MG63 (cell line): ENCODE results near the gene UNC80. TPM values are rescaled to one million over a fixed set of nuclear protein-coding genes. Genes with fewer than 3 reads are reported as not detected.
A peak's percentile ranks its signal among the peaks of the same experiment; 100 is the strongest.

Experiments used
- DNase-seq: peaks from one replicate; pipeline ENCODE4 v3.0.0-alpha.2; 2020
- H3K27me3 ChIP-seq: fragments of 250-450 bp; sonication (Bioruptor Pico); 2 replicates; pipeline ENCODE4 v1.5.1; 2020; ENCODE audit warnings: mild to moderate bottlenecking, moderate library complexity
- H3K36me3 ChIP-seq: fragments of 250-450 bp; sonication (Bioruptor Pico); 2 replicates; pipeline ENCODE4 v1.5.1; 2020; ENCODE audit warnings: mild to moderate bottlenecking, moderate library complexity
- H3K4me3 ChIP-seq: fragments of 250-450 bp; sonication (Bioruptor Pico); 2 replicates; pipeline ENCODE4 v1.5.1; 2020; ENCODE audit warnings: mild to moderate bottlenecking, moderate library complexity
- H3K9me3 ChIP-seq: fragments of 250-450 bp; sonication (Bioruptor Pico); 2 replicates; pipeline ENCODE4 v1.5.1; 2020; ENCODE audit warnings: mild to moderate bottlenecking, moderate library complexity
- total RNA-seq: library from RNA; depleted of rRNA; stranded (reverse); fragments of >200 nt; shearing (Covaris generic); gene quantifications from 2 replicates; pipeline ENCODE4 v1.2.3, GENCODE V29; 2014; ENCODE audit warnings: low replicate concordance

UNC80 gene
- total RNA-seq, 1 experiment from 2014 or later = not detected

GRCh38 chr2:209937893-209938292 is 166.3 kb downstream of the UNC80 start:
- Histone ChIP-seq H3K4me3 (no peak overlapping the region), H3K36me3 (no peaks in the 10 kb centered on the region), H3K27me3 (no peaks in the 10 kb centered on the region), H3K9me3 (no peaks in the 10 kb centered on the region)
- DNase-seq = no peak

- Histone ChIP-seq H3K9me3 (no peaks in the 10 kb centered on the region), H3K27me3 (no peaks in the 10 kb centered on the region), H3K36me3 (no peaks in the 10 kb centered on the region), H3K4me3 (no peak overlapping the region)
- DNase-seq = no peak
These were observed 167.3 kb downstream of the UNC80 start for GRCh38 chr2:209938906-209939305.

GRCh38 chr2:209940936-209941335 is 169.3 kb downstream of the UNC80 start:
- Histone ChIP-seq H3K9me3 (no peaks in the 10 kb centered on the region), H3K36me3 (no peaks in the 10 kb centered on the region), H3K27me3 (no peaks in the 10 kb centered on the region), H3K4me3 (no peak overlapping the region)
- no peak for DNase-seq

- Histone ChIP-seq H3K9me3 (no peaks in the 10 kb centered on the region), H3K27me3 (no peaks in the 10 kb centered on the region), H3K4me3 (no peak overlapping the region), H3K36me3 (no peaks in the 10 kb centered on the region)
- no peak for DNase-seq
These were observed 170.8 kb downstream of the UNC80 start for GRCh38 chr2:209942426-209942825.

GRCh38 chr2:209942936-209943605 is 171.4 kb downstream of the UNC80 start:
- DNase-seq = no peak
- no peak overlapping the region for H3K4me3 ChIP-seq
- no peaks in the 10 kb centered on the region for H3K9me3 ChIP-seq
- H3K27me3 ChIP-seq = no peaks in the 10 kb centered on the region
- H3K36me3 ChIP-seq = no peaks in the 10 kb centered on the region

GRCh38 chr2:209943776-209944175 is 172.1 kb downstream of the UNC80 start:
- no peak for DNase-seq
- Histone ChIP-seq H3K4me3 (no peak overlapping the region), H3K36me3 (no peaks in the 10 kb centered on the region), H3K27me3 (no peaks in the 10 kb centered on the region), H3K9me3 (no peaks in the 10 kb centered on the region)

GRCh38 chr2:209946539-209946938 is 174.9 kb downstream of the UNC80 start:
- DNase-seq = no peak
- no peak overlapping the region for H3K4me3 ChIP-seq

GRCh38 chr2:209956271-209956670 is 184.6 kb downstream of the UNC80 start:
- DNase-seq = no peak
- H3K27me3 ChIP-seq = no peaks in the 10 kb centered on the region
- no peaks in the 10 kb centered on the region for H3K9me3 ChIP-seq
- H3K36me3 ChIP-seq = no peaks in the 10 kb centered on the region
- no peak overlapping the region for H3K4me3 ChIP-seq

More at GRCh38 chr2:209946539-209946938, 174.9 kb downstream of the UNC80 start:
- Histone ChIP-seq H3K27me3 (no peaks in the 10 kb centered on the region), H3K36me3 (no peaks in the 10 kb centered on the region), H3K9me3 (no peaks in the 10 kb centered on the region)

- Histone ChIP-seq H3K4me3 (no peak overlapping the region), H3K9me3 (no peaks in the 10 kb centered on the region), H3K27me3 (no peaks in the 10 kb centered on the region), H3K36me3 (no peaks in the 10 kb centered on the region)
- no peak for DNase-seq
These were observed 186.4 kb downstream of the UNC80 start for GRCh38 chr2:209958016-209958415.

GRCh38 chr2:209960045-209960444 is 188.4 kb downstream of the UNC80 start:
- DNase-seq = no peak
- Histone ChIP-seq H3K27me3 (no peaks in the 10 kb centered on the region), H3K9me3 (no peaks in the 10 kb centered on the region), H3K36me3 (no peaks in the 10 kb centered on the region), H3K4me3 (no peak overlapping the region)

- H3K27me3 ChIP-seq = no peaks in the 10 kb centered on the region
- H3K4me3 ChIP-seq = no peak overlapping the region
- no peaks in the 10 kb centered on the region for H3K9me3 ChIP-seq
- DNase-seq = peak; percentile 15
- no peaks in the 10 kb centered on the region for H3K36me3 ChIP-seq
These were observed 189.3 kb downstream of the UNC80 start for GRCh38 chr2:209960676-209961630.

GRCh38 chr2:209965723-209966122 is 194.1 kb downstream of the UNC80 start:
- H3K27me3 ChIP-seq = no peaks in the 10 kb centered on the region
- no peak for DNase-seq
- H3K9me3 ChIP-seq = no peaks in the 10 kb centered on the region
- no peak overlapping the region for H3K4me3 ChIP-seq
- H3K36me3 ChIP-seq = no peaks in the 10 kb centered on the region

- Histone ChIP-seq H3K27me3 (peaks cover 2% of the 10 kb centered on the region; the same call in 1 of the 2 replicates), H3K9me3 (no peaks in the 10 kb centered on the region), H3K36me3 (no peaks in the 10 kb centered on the region), H3K4me3 (no peak overlapping the region)
- no peak for DNase-seq
These were observed 198.1 kb downstream of the UNC80 start for GRCh38 chr2:209969692-209970091.

- DNase-seq = no peak
- H3K4me3 ChIP-seq = no peak overlapping the region
- no peaks in the 10 kb centered on the region for H3K9me3 ChIP-seq
- no peaks in the 10 kb centered on the region for H3K36me3 ChIP-seq
- H3K27me3 ChIP-seq = peaks cover 2% of the 10 kb centered on the region; the same call in 1 of the 2 replicates
These were observed 198.6 kb downstream of the UNC80 start for GRCh38 chr2:209970271-209970670.

- DNase-seq = no peak
- Histone ChIP-seq H3K36me3 (no peaks in the 10 kb centered on the region), H3K4me3 (no peak overlapping the region), H3K27me3 (peaks cover 2% of the 10 kb centered on the region; the same call in 1 of the 2 replicates), H3K9me3 (no peaks in the 10 kb centered on the region)
These were observed 199.1 kb downstream of the UNC80 start for GRCh38 chr2:209970711-209971110.

GRCh38 chr2:209973328-209973727 is 201.7 kb downstream of the UNC80 start:
- DNase-seq = no peak

GRCh38 chr2:209974576-209974975 is 202.9 kb downstream of the UNC80 start:
- no peak for DNase-seq
- Histone ChIP-seq H3K9me3 (no peaks in the 10 kb centered on the region), H3K27me3 (peaks cover 2% of the 10 kb centered on the region; the same call in 1 of the 2 replicates), H3K36me3 (no peaks in the 10 kb centered on the region), H3K4me3 (no peak overlapping the region)

More at GRCh38 chr2:209973328-209973727, 201.7 kb downstream of the UNC80 start:
- Histone ChIP-seq H3K4me3 (no peak overlapping the region), H3K36me3 (no peaks in the 10 kb centered on the region), H3K9me3 (no peaks in the 10 kb centered on the region), H3K27me3 (peaks cover 2% of the 10 kb centered on the region; the same call in 1 of the 2 replicates)
